GM18505 (cell line): Measurements from ENCODE around the gene PCDHB10.
"Not testable (repeated sequence)": the region's sequence is repeated elsewhere in the genome, so short reads cannot be mapped to it uniquely, and the experiment has no call there.

Experiments used
- ATAC-seq: cut with Tn5 transposase; IDR thresholded peaks from one replicate; pipeline ENCODE4 v1.9.1; 2021; ENCODE audit not compliant: unreplicated experiment
- POLR2A ChIP-seq: IDR thresholded peaks from 4 replicates; pipeline ENCODE4 v1.6.1; 2011; ENCODE audit warnings: borderline replicate concordance; ENCODE audit not compliant: insufficient read depth, insufficient read length; ENCODE audit errors: extremely low read depth

The PCDHB10 gene

DNA sequence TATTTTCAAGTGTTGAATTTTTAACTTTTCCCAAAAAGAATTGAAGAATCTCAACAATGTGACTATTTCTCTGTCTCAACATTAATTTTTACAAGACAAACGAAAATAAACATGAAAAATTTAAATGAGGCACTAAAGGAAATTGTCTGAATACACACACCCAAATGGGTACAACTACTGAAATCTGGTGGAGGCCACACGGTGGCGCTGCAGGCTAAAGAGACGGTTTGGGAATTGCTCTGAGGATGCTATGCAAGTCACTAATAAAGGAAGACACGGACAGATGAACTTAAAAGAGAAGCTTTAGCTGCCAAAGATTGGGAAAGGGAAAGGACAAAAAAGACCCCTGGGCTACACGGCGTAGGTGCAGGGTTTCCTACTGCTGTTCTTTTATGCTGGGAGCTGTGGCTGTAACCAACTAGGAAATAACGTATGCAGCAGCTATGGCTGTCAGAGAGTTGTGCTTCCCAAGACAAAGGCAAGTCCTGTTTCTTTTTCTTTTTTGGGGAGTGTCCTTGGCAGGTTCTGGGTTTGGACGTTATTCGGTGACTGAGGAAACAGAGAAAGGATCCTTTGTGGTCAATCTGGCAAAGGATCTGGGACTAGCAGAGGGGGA is at the start of gene PCDHB10:
PCDHB10 (plus strand) TSS at position 244 of the 616 bp plus-strand sequence; CDS start at position 444, 200 bp downstream.
- no peak for TF ChIP-seq POLR2A
- ATAC-seq = no peak

DNA sequence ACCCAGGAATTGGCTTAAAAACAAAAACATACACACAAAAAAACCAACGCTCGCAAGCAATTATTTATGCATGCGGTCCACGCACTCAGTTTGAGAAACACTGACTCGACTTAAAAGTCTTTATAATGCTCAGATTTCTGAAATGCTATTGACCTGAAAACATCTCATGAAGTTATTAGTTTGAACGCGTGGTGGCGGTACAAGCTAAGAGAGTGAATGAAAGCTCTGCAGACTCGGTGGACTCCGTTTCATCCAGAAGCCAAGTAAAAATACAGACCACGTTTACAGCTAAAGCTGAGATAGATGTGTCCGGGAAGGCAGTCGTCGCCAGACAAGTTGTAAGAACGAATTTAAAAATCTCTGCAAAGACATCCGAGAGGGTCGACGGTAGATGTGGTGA is 42.3 kb upstream of the PCDHB10 start, which contains the start of gene PCDHB6:
PCDHB6 (plus strand) TSS at position 246 of the 400 bp plus-strand sequence. CDS start 201 bp downstream, outside the sequence.
- ATAC-seq = no peak
- TF ChIP-seq POLR2A = no peak

DNA sequence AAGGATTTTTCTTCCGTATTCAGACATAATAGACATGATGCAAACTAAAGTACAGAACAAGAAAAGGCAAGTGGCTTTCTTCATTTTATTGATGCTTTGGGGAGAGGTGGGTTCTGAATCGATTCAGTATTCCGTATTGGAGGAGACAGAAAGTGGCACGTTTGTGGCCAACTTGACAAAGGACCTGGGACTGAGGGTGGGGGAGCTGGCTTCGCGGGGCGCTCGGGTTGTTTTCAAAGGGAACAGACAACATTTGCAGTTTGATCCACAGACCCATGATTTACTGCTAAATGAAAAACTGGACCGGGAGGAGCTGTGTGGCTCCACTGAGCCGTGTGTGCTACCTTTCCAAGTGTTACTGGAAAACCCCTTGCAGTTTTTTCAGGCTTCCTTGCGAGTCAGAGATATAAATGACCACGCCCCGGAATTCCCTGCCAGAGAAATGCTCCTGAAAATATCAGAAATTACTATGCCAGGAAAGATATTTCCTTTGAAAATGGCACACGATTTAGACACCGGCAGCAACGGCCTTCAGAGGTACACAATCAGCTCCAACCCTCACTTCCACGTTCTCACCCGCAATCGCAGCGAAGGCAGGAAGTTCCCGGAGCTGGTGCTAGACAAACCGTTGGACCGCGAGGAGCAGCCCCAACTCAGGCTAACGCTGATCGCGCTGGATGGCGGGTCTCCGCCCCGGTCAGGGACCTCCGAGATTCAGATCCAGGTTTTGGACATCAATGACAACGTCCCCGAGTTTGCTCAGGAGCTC is 41.7 kb upstream of the PCDHB10 start:
- no peak for TF ChIP-seq POLR2A
- ATAC-seq = no peak

DNA sequence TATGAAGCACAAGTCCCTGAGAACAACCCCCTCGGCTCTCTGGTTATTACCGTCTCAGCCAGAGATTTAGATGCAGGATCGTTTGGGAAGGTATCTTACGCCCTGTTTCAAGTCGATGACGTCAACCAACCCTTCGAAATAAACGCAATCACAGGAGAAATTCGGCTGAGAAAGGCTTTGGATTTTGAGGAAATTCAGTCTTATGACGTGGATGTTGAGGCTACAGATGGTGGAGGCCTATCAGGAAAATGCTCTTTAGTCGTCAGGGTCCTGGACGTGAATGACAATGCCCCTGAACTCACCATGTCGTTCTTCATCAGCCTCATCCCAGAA is 41.2 kb upstream of the PCDHB10 start:
- ATAC-seq = no peak
- no peak for TF ChIP-seq POLR2A

DNA sequence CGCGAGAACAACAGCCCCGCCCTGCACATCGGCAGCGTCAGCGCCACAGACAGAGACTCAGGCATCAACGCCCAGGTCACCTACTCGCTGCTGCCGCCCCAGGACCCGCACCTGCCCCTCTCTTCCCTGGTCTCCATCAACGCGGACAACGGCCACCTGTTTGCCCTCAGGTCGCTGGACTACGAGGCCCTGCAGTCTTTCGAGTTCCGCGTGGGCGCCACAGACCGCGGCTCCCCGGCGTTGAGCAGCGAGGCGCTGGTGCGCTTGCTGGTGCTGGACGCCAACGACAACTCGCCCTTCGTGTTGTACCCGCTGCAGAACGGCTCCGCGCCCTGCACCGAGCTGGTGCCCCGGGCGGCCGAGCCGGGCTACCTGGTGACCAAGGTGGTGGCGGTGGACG is 40.5 kb upstream of the PCDHB10 start:
- not testable (repeated sequence) for ATAC-seq

DNA sequence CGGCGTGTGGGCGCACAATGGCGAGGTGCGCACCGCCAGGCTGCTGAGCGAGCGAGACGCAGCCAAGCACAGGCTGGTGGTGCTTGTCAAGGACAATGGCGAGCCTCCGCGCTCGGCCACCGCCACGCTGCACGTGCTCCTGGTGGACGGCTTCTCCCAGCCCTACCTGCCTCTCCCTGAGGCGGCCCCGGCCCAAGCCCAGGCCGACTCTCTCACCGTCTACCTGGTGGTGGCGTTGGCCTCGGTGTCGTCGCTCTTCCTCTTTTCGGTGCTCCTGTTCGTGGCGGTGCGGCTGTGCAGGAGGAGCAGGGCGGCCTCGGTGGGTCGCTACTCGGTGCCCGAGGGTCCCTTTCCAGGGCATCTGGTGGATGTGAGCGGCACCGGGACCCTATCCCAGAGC is 40.1 kb upstream of the PCDHB10 start:
- ATAC-seq = not testable (repeated sequence)

DNA sequence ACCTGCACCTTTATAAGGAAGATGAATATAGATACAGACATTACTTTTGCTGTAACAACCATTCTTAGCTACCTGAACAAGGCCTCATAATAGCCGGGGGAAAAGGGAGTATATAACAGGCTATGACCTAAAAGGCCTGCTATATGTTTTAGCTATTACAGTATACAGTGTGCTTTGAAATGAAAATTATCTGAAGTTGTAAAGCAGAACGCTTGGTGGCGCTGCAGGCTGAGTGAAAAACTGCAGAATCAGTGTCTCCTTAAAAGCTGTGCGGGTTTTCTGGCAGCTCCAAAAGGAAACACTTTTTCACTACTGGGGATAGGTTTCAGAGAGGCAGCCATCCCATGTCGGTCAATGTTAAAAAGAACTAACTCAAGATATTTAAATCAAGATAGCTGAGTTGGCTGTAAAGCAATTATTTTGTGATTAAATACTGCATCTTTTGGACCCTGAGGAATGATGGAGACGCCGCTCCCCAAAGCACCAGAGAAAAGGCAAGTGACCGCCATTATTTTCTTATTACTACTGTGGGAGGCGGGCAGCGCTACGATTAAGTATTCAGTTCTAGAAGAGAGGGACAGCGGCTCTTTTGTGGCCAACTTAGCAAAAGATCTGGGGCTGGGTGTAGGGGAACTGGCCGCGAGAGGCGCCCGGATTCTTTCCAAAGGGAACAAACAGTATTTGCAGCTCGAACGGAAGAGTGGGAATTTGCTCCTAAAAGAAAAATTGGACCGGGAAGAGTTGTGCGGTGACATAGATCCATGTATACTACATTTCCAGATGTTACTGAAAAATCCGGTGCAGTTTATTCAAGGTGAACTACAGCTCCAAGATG is 36.4 kb upstream of the PCDHB10 start:
- ATAC-seq = no peak
- TF ChIP-seq POLR2A = no peak

DNA sequence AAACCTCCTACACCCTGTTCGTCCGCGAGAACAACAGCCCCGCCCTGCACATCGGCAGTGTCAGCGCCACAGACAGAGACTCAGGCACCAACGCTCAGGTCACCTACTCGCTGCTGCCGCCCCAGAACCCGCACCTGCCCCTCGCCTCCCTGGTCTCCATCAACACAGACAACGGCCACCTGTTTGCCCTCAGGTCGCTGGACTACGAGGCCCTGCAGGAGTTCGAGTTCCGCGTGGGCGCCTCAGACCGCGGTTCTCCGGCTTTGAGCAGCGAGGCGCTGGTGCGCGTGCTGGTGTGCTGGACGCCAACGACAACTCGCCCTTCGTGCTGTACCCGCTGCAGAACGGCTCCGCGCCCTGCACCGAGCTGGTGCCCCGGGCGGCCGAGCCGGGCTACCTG is 34.8 kb upstream of the PCDHB10 start:
- not testable (repeated sequence) for ATAC-seq

DNA sequence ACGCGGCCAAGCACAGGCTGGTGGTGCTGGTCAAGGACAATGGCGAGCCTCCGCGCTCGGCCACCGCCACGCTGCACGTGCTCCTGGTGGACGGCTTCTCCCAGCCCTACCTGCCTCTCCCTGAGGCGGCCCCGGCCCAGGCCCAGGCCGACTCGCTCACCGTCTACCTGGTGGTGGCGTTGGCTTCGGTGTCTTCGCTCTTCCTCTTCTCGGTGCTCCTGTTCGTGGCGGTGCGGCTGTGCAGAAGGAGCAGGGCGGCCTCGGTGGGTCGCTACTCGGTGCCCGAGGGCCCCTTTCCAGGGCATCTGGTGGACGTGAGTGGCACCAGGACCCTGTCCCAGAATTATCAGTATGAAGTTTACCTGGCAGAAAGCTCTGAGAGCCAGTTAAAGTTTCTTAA is 34.3 kb upstream of the PCDHB10 start:
- not testable (repeated sequence) for ATAC-seq

DNA sequence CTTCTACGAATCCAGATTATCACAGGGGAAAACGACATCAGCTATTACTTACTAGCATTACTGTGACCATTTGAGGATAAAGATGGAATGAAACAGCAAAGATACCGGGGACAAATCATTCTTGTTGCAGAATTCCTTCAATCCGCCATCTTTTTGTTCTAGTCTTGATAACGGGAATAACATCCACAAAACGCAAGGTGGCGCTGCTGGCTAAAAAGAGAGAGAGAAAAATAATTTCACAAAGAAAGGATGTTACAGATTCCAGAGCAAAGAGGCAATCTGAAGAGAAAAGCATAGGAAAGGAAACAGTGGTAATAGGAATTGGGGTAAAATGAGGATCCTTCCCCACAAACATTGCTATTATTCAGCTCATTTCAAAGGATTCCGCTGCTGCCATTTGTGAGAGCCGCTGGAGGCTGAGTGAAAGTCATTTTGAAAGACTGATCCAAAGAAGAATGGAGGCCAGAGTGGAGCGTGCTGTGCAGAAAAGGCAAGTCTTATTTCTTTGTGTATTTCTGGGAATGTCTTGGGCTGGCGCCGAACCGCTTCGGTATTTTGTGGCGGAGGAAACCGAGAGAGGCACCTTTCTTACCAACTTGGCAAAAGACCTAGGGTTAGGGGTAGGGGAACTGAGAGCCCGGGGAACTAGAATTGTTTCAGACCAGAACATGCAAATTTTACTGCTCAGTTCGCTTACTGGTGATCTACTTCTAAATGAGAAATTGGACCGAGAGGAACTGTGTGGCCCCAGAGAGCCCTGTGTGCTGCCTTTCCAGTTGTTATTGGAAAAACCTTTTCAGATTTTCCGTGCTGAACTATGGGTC is 19.6 kb upstream of the PCDHB10 start, which contains the start of gene PCDHB7:
PCDHB7 (plus strand) TSS at position 264 of the 824 bp plus-strand sequence; CDS start at position 456, 192 bp downstream.
- ATAC-seq = no peak
- no peak for TF ChIP-seq POLR2A

DNA sequence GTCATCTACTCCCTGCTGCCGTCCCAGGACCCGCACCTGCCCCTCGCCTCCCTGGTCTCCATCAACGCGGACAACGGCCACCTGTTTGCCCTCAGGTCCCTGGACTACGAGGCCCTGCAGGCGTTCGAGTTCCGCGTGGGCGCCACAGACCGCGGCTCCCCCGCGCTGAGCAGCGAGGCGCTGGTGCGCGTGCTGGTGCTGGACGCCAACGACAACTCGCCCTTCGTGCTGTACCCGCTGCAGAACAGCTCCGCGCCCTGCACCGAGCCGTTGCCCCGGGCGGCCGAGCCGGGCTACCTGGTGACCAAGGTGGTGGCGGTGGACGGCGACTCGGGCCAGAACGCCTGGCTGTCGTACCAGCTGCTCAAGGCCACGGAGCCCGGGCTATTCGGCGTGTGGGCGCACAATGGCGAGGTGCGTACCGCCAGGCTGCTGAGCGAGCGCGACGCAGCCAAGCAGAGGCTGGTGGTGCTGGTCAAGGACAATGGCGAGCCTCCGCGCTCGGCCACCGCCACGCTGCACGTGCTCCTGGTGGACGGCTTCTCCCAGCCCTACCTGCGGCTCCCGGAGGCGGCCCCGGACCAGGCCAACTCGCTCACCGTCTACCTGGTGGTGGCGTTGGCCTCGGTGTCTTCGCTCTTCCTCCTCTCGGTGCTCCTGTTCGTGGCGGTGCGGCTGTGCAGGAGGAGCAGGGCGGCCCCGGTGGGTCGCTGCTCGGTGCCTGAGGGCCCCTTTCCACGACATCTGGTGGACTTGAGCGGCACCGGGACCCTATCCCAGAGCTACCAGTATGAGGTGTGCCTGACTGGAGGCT is 17.7 kb upstream of the PCDHB10 start:
- ATAC-seq = not testable (repeated sequence)

DNA sequence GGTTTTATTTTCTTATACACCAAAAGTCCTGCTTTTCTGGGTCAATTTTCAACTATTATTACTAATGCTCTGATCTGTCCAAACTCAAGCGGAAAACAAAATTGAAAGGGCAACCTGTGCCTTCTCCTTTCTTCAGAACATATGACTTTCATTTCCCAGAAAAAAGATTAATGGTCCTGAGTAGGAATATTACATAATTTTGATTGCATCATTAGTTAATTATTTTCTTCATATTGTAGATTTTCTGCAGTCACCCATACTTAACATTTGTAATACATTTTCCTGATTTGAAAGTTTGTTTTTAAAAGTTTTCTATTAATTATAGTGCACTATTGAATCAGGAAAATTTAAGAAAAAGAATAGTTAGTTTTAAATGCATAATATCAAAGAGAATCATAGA is 16.2 kb upstream of the PCDHB10 start:
- no peak for ATAC-seq

DNA sequence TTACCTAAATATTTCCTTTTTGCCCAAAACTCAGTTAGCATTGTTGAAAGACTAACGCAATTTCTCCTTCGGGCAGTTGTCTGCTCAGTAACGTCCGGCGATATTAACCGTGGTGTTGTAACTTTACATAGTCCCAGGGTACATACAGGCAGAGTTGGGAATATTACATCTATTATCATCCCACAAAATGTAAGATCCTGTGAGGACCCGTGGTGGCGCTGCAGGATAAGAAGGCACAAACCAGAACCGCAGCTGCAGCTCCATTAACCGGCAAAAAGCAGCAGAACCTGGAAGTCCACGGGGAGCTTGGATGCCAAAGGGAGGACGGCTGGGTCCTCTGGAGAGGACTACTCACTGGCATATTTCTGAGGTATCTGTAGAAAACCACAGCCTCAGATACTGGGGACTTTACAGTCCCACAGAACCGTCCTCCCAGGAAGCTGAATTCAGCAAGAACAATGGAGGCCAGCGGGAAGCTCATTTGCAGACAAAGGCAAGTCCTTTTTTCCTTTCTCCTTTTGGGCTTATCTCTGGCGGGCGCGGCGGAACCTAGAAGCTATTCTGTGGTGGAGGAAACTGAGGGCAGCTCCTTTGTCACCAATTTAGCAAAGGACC is 14.5 kb upstream of the PCDHB10 start, which contains the start of gene PCDHB8:
PCDHB8 (plus strand) TSS at position 214 of the 615 bp plus-strand sequence; CDS start at position 459, 245 bp downstream.
- ATAC-seq = not testable (repeated sequence)

More for the DNA sequence above, 16.2 kb upstream of the PCDHB10 start:
- no peak for TF ChIP-seq POLR2A

DNA sequence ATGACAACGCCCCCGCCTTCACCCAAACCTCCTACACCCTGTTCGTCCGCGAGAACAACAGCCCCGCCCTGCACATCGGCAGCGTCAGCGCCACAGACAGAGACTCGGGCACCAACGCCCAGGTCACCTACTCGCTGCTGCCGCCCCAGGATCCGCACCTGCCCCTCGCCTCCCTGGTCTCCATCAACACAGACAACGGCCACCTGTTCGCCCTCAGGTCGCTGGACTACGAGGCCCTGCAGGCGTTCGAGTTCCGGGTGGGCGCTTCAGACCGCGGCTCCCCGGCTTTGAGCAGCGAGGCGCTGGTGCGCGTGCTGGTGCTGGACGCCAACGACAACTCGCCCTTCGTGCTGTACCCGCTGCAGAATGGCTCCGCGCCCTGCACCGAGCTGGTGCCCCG is 12.8 kb upstream of the PCDHB10 start:
- not testable (repeated sequence) for ATAC-seq

DNA sequence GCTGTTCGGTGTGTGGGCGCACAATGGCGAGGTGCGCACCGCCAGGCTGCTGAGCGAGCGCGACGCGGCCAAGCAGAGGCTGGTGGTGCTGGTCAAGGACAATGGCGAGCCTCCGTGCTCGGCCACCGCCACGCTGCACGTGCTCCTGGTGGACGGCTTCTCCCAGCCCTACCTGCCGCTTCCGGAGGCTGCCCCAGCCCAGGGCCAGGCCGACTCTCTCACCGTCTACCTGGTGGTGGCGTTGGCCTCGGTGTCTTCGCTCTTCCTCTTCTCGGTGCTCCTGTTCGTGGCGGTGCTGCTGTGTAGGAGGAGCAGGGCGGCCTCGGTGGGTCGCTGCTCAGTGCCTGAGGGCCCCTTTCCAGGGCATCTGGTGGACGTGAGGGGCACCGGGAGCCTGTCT is 12.3 kb upstream of the PCDHB10 start:
- not testable (repeated sequence) for ATAC-seq
